ENCODE data around the gene FUBP1. TPM values are rescaled to one million over a fixed set of nuclear protein-coding genes. Genes with fewer than 3 reads are reported as not detected.
"Not testable (repeated sequence)": the region's sequence is repeated elsewhere in the genome, so short reads cannot be mapped to it uniquely, and the experiment has no call there.

Gene FUBP1
- total RNA-seq, 1 experiment from 2014 or later: 125 TPM

GRCh38 chr1:77978969-77979876 is at the start of gene FUBP1 (continued):
- TF ChIP-seq YY1 (IDR thresholded peaks at IDR 0.05; ENCODE audit: extremely low read depth, insufficient replicate concordance, low read depth, low read length) (peak; percentile 95), ELF1 (IDR thresholded peaks at IDR 0.05; ENCODE audit: borderline replicate concordance, low read depth) (no peak), CTCF (IDR thresholded peaks at IDR 0.05 in 2 of 3, conservative IDR thresholded peaks at IDR 0.05 in 1 of 3; ENCODE audit: borderline replicate concordance in 1 of 3, insufficient read depth in 1 of 3, low read depth in 2 of 3, low read length in 2 of 3) (peak; percentile 48 to 56 (median 50); a peak in 5 of 6 replicates)

GRCh38 chr1:78021134-78021533 is 42.3 kb upstream of the FUBP1 start:
- H3K9me2 ChIP-seq (ENCODE audit: insufficient read depth); H3K9ac ChIP-seq (ENCODE audit: low read length); H3K27me3 ChIP-seq (ENCODE audit: insufficient read depth, low read length); POLR2A ChIA-PET; ATAC-seq; CTCF ChIA-PET; BruUV-seq (replicated peaks); H3K4me1 ChIP-seq (ENCODE audit: control insufficient read depth in 1 of 2, insufficient read depth in 2 of 2, low read length in 2 of 2); DNase-seq (ENCODE audit: low read depth, low spot score); intact Hi-C loops (cut with micrococcal nuclease); H3K79me2 ChIP-seq (ENCODE audit: insufficient read depth, low read length); H3K4me2 ChIP-seq (ENCODE audit: low read length); H2AFZ ChIP-seq (ENCODE audit: low read depth, low read length, poor library complexity, severe bottlenecking); H3K27ac ChIP-seq (ENCODE audit: low read depth, low read length); H3K4me3 ChIP-seq (replicated peaks in 1 of 2; ENCODE audit: low read depth in 1 of 2, low read length in 2 of 2); H3K36me3 ChIP-seq (ENCODE audit: control insufficient read depth in 1 of 2, insufficient read depth in 2 of 2, low read length in 2 of 2); H4K20me1 ChIP-seq (ENCODE audit: insufficient read depth); RAD21 ChIA-PET (ENCODE audit: low non-redundant PET in 1 of 2, low total read pairs in 2 of 2, uncharacterized antibody in 2 of 2, unreplicated experiment in 2 of 2); H3K9me3 ChIP-seq (ENCODE audit: control insufficient read depth in 1 of 2, insufficient read depth in 1 of 2, low read depth in 1 of 2, low read length in 2 of 2): not testable (repeated sequence)
